HG03521 (cell line): ENCODE results near the gene OR51G1.
"Not testable (repeated sequence)": the region's sequence is repeated elsewhere in the genome, so short reads cannot be mapped to it uniquely, and the experiment has no call there.

Experiments
- ATAC-seq: cut with Tn5 transposase; IDR thresholded peaks from one replicate; pipeline ENCODE4 v1.9.1; 2021; ENCODE audit warnings: mild to moderate bottlenecking, moderate library complexity; ENCODE audit not compliant: unreplicated experiment

The OR51G1 gene

GRCh38 chr11:4924239-4924638 is at the start of gene OR51G1:
TSS of gene OR51G1 (minus strand) at chr11:4924339. CDS start at chr11:4924339, 0 bp downstream.
- no peak for ATAC-seq

- ATAC-seq = no peak
Measured at GRCh38 chr11:4962816-4963215, 38.7 kb upstream of the OR51G1 start.

- no peak for ATAC-seq
Measured at GRCh38 chr11:4960877-4961276, 36.7 kb upstream of the OR51G1 start.

GRCh38 chr11:4957396-4957795 is 33.3 kb upstream of the OR51G1 start:
- ATAC-seq = no peak

GRCh38 chr11:4955613-4956012 is 31.5 kb upstream of the OR51G1 start, which contains the start of gene OR51A2:
TSS of gene OR51A2 (minus strand) at chr11:4955713. CDS start at chr11:4955713, 0 bp downstream.
- not testable (repeated sequence) for ATAC-seq

- no peak for ATAC-seq
Measured at GRCh38 chr11:4947505-4947904, 23.4 kb upstream of the OR51G1 start, which contains the start of gene OR51A4. TSS of gene OR51A4 (minus strand) at chr11:4947605. CDS start at chr11:4947100, 505 bp downstream.

GRCh38 chr11:4936745-4937144 is 12.6 kb upstream of the OR51G1 start:
- no peak for ATAC-seq

GRCh38 chr11:4932751-4933150 is 8.6 kb upstream of the OR51G1 start:
- ATAC-seq = no peak

- no peak for ATAC-seq
Measured at GRCh38 chr11:4926608-4927007, 2.5 kb upstream of the OR51G1 start.

- no peak for ATAC-seq
Measured at GRCh38 chr11:4922304-4922703, 1.8 kb downstream of the OR51G1 start.

GRCh38 chr11:4921796-4922195 is 2.3 kb downstream of the OR51G1 start:
- ATAC-seq = no peak

- no peak for ATAC-seq
Measured at GRCh38 chr11:4919250-4919649, 4.9 kb downstream of the OR51G1 start, which contains the start of gene OR51G2. TSS of gene OR51G2 (minus strand) at chr11:4919350. CDS start at chr11:4915663, 3,687 bp downstream.

GRCh38 chr11:4916581-4916980 is 7.6 kb downstream of the OR51G1 start:
- no peak for ATAC-seq

GRCh38 chr11:4903484-4903883 is 20.7 kb downstream of the OR51G1 start, which contains the start of gene OR51A7:
TSS of gene OR51A7 (plus strand) at chr11:4903783. CDS start at chr11:4907370, 3,587 bp downstream.
- no peak for ATAC-seq

GRCh38 chr11:4891996-4892640 is 32.0 kb downstream of the OR51G1 start:
- ATAC-seq = no peak

- ATAC-seq = no peak
Measured at GRCh38 chr11:4890279-4890678, 33.9 kb downstream of the OR51G1 start.

GRCh38 chr11:4887591-4887990 is 36.5 kb downstream of the OR51G1 start:
- ATAC-seq = no peak

- no peak for ATAC-seq
Measured at GRCh38 chr11:4886186-4886585, 38.0 kb downstream of the OR51G1 start.

- no peak for ATAC-seq
Measured at GRCh38 chr11:4884361-4884760, 39.8 kb downstream of the OR51G1 start.

- ATAC-seq = no peak
Measured at GRCh38 chr11:4882543-4882942, 41.6 kb downstream of the OR51G1 start.

GRCh38 chr11:4881860-4882500 is 42.2 kb downstream of the OR51G1 start, which contains the start of gene OR51T1:
TSS of gene OR51T1 (plus strand) at chr11:4881900. CDS start at chr11:4881900, 0 bp downstream.
- no peak for ATAC-seq

- ATAC-seq = no peak
Measured at GRCh38 chr11:4881188-4881587, 43.0 kb downstream of the OR51G1 start.
